Parathyroid adenoma (tissue), 2 donors: Measurements from ENCODE around the gene RAB39A.
"Not testable (repeated sequence)": the region's sequence is repeated elsewhere in the genome, so short reads cannot be mapped to it uniquely, and the experiment has no call there.

ENCODE experiments used
- H2AFZ ChIP-seq: fragments of 300-600 bp; sonication (generic); one replicate; pipeline ENCODE4 v1.7.0; 2017; ENCODE audit warnings: antibody characterized with exemption, mild to moderate bottlenecking
- H3K27ac ChIP-seq: fragments of 300-600 bp; sonication (generic); one replicate; pipeline ENCODE4 v1.7.0; 2017
- H3K27me3 ChIP-seq: fragments of 300-600 bp; sonication (generic); one replicate; pipeline ENCODE4 v1.7.0; 2017; ENCODE audit warnings: low read length; ENCODE audit not compliant: control insufficient read depth, insufficient read depth
- H3K36me3 ChIP-seq: fragments of 300-600 bp; sonication (generic); one replicate; pipeline ENCODE4 v1.7.0; 2017; ENCODE audit warnings: low read length; ENCODE audit not compliant: control insufficient read depth, insufficient read depth
- H3K4me1 ChIP-seq: fragments of 300-600 bp; sonication (generic); one replicate; pipeline ENCODE4 v1.7.0; 2017; ENCODE audit warnings: control low read depth
- H3K4me2 ChIP-seq: fragments of 300-600 bp; sonication (generic); one replicate; pipeline ENCODE4 v1.7.0; 2017; ENCODE audit warnings: low read length
- H3K4me3 ChIP-seq: fragments of 300-600 bp; sonication (generic); one replicate; pipeline ENCODE4 v1.7.0; 2017; ENCODE audit warnings: low read depth, low read length
- H3K79me2 ChIP-seq: fragments of 300-600 bp; sonication (generic); one replicate; pipeline ENCODE4 v1.7.0; 2017; ENCODE audit warnings: control low read depth
- H3K9ac ChIP-seq: fragments of 300-600 bp; sonication (generic); one replicate; pipeline ENCODE4 v1.7.0; 2017; ENCODE audit warnings: mild to moderate bottlenecking
- H3K9me3 ChIP-seq: fragments of 300-600 bp; sonication (generic); one replicate; pipeline ENCODE4 v1.7.0; 2017; ENCODE audit warnings: low read length; ENCODE audit not compliant: control insufficient read depth
- TF ChIP-seq, protein P1 (sequence below): fragments of 300-600 bp; sonication (generic); IDR thresholded peaks from one replicate; pipeline ENCODE4 v1.7.0; 2017; ENCODE audit warnings: antibody characterized with exemption, mild to moderate bottlenecking
- donor health status: primary hyperparathyroidism.

Gene RAB39A, protein sequence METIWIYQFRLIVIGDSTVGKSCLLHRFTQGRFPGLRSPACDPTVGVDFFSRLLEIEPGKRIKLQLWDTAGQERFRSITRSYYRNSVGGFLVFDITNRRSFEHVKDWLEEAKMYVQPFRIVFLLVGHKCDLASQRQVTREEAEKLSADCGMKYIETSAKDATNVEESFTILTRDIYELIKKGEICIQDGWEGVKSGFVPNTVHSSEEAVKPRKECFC

GRCh38 chr11:107928046-107928766, at the start of gene RAB39A:
RAB39A (plus strand) TSS chr11:107928448; CDS start chr11:107928569, 121 bp downstream.
- Histone ChIP-seq H3K9ac (no peak within 1 kb of the TSS), H3K9me3 (no peaks in the 10 kb centered on the region), H3K4me2 (peak within 1 kb of the TSS; percentile 53), H3K4me3 (peak within 1 kb of the TSS; percentile 34), H2AFZ (peak within 1 kb of the TSS; percentile 88), H3K27ac (peak within 1 kb of the TSS; percentile 69), H3K79me2 (no peaks in the 10 kb centered on the region), H3K27me3 (no peaks in the 10 kb centered on the region), H3K36me3 (no peaks in the 10 kb centered on the region), H3K4me1 (no peaks in the 10 kb centered on the region)
- TF ChIP-seq, protein P1, sequence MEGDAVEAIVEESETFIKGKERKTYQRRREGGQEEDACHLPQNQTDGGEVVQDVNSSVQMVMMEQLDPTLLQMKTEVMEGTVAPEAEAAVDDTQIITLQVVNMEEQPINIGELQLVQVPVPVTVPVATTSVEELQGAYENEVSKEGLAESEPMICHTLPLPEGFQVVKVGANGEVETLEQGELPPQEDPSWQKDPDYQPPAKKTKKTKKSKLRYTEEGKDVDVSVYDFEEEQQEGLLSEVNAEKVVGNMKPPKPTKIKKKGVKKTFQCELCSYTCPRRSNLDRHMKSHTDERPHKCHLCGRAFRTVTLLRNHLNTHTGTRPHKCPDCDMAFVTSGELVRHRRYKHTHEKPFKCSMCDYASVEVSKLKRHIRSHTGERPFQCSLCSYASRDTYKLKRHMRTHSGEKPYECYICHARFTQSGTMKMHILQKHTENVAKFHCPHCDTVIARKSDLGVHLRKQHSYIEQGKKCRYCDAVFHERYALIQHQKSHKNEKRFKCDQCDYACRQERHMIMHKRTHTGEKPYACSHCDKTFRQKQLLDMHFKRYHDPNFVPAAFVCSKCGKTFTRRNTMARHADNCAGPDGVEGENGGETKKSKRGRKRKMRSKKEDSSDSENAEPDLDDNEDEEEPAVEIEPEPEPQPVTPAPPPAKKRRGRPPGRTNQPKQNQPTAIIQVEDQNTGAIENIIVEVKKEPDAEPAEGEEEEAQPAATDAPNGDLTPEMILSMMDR, result no peak

- not testable (repeated sequence) for H3K27me3 ChIP-seq, H3K79me2 ChIP-seq, H3K4me1 ChIP-seq, H3K9ac ChIP-seq, H2AFZ ChIP-seq, H3K4me3 ChIP-seq, H3K9me3 ChIP-seq, H3K4me2 ChIP-seq, H3K27ac ChIP-seq, H3K36me3 ChIP-seq
These were observed 46.8 kb upstream of the RAB39A start for GRCh38 chr11:107881471-107881870.

DNA sequence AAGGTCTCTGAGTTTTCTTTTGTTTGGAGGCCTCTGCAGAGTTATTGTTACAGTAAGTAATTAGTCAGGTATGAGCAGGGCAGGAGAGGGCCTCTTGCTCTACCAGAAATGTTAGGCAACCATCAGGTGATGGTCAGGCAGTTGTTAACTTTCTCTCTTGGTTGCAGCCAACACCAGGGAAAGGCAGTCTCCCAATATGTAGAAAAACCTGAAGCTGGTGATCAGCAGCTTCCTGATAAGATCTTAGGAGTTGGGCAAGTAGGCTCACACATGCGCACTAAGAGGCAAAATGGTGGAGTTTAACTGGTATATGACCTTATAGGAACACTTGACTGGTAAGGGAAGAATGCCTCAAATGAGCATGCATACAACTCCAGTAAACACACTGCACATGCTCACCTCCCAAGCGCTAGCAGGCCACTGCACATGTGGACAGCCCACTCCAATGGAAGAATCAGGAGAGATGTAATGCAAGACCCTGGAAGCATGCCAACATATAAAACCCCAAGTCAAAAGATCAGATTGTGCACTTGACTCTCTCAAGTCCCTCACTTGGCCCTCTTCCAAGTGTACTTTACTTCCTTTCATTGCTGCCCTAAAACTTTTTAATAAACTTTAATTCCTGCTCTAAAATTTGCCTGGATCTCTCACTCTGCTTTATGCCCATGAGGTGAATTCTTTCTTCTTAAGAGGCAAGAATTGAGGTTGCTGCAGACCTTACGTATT, 46.0 kb upstream of the RAB39A start:
- no peak overlapping the region for H2AFZ ChIP-seq
- no peak overlapping the region for H3K27ac ChIP-seq
- no peaks in the 10 kb centered on the region for H3K79me2 ChIP-seq
- no peak overlapping the region for H3K4me2 ChIP-seq
- no peaks in the 10 kb centered on the region for H3K9me3 ChIP-seq
- H3K36me3 ChIP-seq, result no peaks in the 10 kb centered on the region
- no peaks in the 10 kb centered on the region for H3K4me1 ChIP-seq
- no peaks in the 10 kb centered on the region for H3K27me3 ChIP-seq
- H3K4me3 ChIP-seq, result no peak overlapping the region
- TF ChIP-seq, protein P1, result no peak
- H3K9ac ChIP-seq, result no peak overlapping the region

DNA sequence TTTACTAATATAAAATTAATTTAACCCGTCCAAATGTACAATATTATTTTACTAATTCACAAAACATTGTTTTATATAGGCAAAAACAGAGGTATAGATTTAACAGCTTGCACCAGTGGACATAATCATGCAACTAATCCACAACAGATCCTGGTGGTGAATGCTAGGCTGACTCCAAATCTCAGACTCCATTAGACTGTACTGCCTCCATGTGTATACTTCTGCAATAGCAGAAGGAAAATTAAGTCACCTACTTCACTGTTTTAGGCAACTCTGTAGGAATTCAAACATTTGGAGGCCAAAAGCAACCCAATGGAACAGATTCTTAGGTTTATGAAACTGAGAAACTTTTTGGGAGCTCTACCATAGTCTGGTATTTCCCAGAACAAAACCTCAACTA, 30.0 kb upstream of the RAB39A start:
- Histone ChIP-seq H3K36me3 (no peaks in the 10 kb centered on the region), H3K9me3 (no peaks in the 10 kb centered on the region), H3K9ac (no peak overlapping the region), H2AFZ (no peak overlapping the region), H3K4me1 (no peaks in the 10 kb centered on the region), H3K4me2 (no peak overlapping the region), H3K4me3 (no peak overlapping the region), H3K79me2 (no peaks in the 10 kb centered on the region), H3K27ac (no peak overlapping the region), H3K27me3 (no peaks in the 10 kb centered on the region)
- TF ChIP-seq, protein P1, result peak; percentile 49

DNA sequence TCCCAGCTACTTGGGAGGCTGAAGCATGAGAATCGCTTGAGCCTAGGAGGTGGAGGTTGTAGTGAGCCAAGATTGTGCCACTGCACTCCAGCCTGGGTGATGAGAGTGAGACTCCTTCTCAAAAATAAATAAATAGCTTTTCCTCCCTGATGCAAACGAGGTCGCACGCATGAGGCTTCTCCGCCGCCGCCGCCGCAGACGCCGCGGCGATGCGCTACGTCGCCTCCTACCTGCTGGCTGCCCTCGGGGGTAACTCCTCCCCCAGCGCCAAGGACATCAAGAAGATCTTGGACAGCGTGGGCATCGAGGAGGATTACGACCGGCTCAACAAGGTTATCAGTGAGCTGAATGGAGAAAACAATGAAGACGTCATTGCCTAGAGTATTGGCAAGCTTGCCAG, 20.0 kb upstream of the RAB39A start:
- Histone ChIP-seq H3K27me3 (no peaks in the 10 kb centered on the region), H3K9me3 (no peaks in the 10 kb centered on the region), H3K4me3 (no peak overlapping the region), H3K27ac (no peak overlapping the region), H3K79me2 (no peaks in the 10 kb centered on the region), H3K36me3 (no peaks in the 10 kb centered on the region), H3K4me1 (no peaks in the 10 kb centered on the region), H3K4me2 (no peak overlapping the region), H2AFZ (peak overlapping the region; percentile 64), H3K9ac (no peak overlapping the region)
- TF ChIP-seq, protein P1, result no peak

DNA sequence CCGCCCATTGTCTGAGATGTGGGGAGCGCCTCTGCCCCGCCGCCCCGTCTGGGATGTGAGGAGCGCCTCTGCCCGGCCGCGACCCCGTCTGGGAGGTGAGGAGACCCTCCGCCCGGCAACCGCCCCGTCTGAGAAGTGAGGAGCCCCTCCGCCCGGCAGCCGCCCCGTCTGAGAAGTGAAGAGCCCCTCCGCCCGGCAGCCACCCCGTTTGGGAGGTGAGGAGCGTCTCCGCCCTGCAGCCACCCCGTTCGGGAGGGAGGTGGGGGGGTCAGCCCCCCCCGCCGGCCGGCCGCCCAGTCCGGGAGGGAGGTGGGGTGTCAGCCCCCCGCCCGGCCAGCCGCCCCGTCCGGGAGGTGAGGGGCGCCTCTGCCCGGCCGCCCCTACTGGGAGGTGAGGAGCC, 15.8 kb upstream of the RAB39A start:
- not testable (repeated sequence) for H3K79me2 ChIP-seq, H3K27ac ChIP-seq, H3K36me3 ChIP-seq, H3K4me3 ChIP-seq, H3K27me3 ChIP-seq, H3K4me2 ChIP-seq, H3K9me3 ChIP-seq, H3K4me1 ChIP-seq, H2AFZ ChIP-seq, H3K9ac ChIP-seq
